ENCODE measurements around the gene FILIP1L. TPM values are rescaled to one million over a fixed set of nuclear protein-coding genes. Genes with fewer than 3 reads are reported as not detected.

Gene FILIP1L
- total RNA-seq, 4 donors from 2014 or later, result 113 to 149 (median 122) TPM

GRCh38 chr3:99808163-99808794 lies 306.0 kb downstream of the FILIP1L start:
- Histone ChIP-seq H3K4me1 (peaks cover 0 to 4% (median 0%) of the 10 kb centered on the region in 3 donors), H3K4me3 (no peak overlapping the region), H3K27me3 (no peaks in the 10 kb centered on the region), H3K27ac (no peak overlapping the region), H3K9me3 (peaks cover 0 to 13% (median 0%) of the 10 kb centered on the region in 3 donors), H3K36me3 (no peaks in the 10 kb centered on the region)
- WGBS, 2 donors (ENCODE audit: low coverage in 1 of 2), result 40 to 57% methylated on average over 1 to 4 of the region's 4 CpGs
- peak; percentile 44 for ATAC-seq
- TF ChIP-seq POLR2AphosphoS5 (IDR thresholded peaks at IDR 0.05) (no peak), CTCF (IDR thresholded peaks at IDR 0.05) (peak; percentile 62 to 81 (median 69))

GRCh38 chr3:99805160-99805559 lies 309.1 kb downstream of the FILIP1L start:
- Histone ChIP-seq H3K4me3 (no peak overlapping the region), H3K36me3 (no peaks in the 10 kb centered on the region), H3K9me3 (peaks cover 0 to 13% (median 0%) of the 10 kb centered on the region in 3 donors), H3K4me1 (peaks cover 0 to 4% (median 0%) of the 10 kb centered on the region in 3 donors), H3K27ac (no peak overlapping the region), H3K27me3 (no peaks in the 10 kb centered on the region)
- WGBS, 2 donors (ENCODE audit: low coverage in 1 of 2), result 86 to 100% methylated on average over 1 of the region's 2 CpGs
- no peak for ATAC-seq
- no peak for TF ChIP-seq EP300 (IDR thresholded peaks at IDR 0.05)
- no peak for TF ChIP-seq POLR2AphosphoS5 (IDR thresholded peaks at IDR 0.05)
- no peak for TF ChIP-seq POLR2A (IDR thresholded peaks at IDR 0.05)
- no peak for TF ChIP-seq CTCF (IDR thresholded peaks at IDR 0.05)

- no peak for TF ChIP-seq EP300 (IDR thresholded peaks at IDR 0.05)
- TF ChIP-seq POLR2A (IDR thresholded peaks at IDR 0.05), result no peak
- no peak for TF ChIP-seq CTCF (IDR thresholded peaks at IDR 0.05)
- no peak for TF ChIP-seq POLR2AphosphoS5 (IDR thresholded peaks at IDR 0.05)
- H3K27ac ChIP-seq, result no peak overlapping the region
- H3K4me3 ChIP-seq, result no peak overlapping the region
- peaks cover 0 to 4% (median 0%) of the 10 kb centered on the region in 3 donors for H3K4me1 ChIP-seq
- no peaks in the 10 kb centered on the region for H3K36me3 ChIP-seq
- H3K9me3 ChIP-seq, result peaks cover 0 to 13% (median 0%) of the 10 kb centered on the region in 3 donors
- no peaks in the 10 kb centered on the region for H3K27me3 ChIP-seq
- 57 to 64% methylated on average over 1 of the region's 1 CpG for WGBS, 2 donors (ENCODE audit: low coverage in 1 of 2)
- no peak for ATAC-seq
Observed at GRCh38 chr3:99803297-99803696, 311.0 kb downstream of the FILIP1L start.

GRCh38 chr3:99799422-99799821 lies 314.9 kb downstream of the FILIP1L start:
- no peak overlapping the region for H3K27ac ChIP-seq
- no peaks in the 10 kb centered on the region for H3K27me3 ChIP-seq
- WGBS, 2 donors (ENCODE audit: low coverage in 1 of 2), result 79 to 83% methylated on average over 2 to 3 of the region's 4 CpGs
- TF ChIP-seq CTCF (IDR thresholded peaks at IDR 0.05) (no peak), POLR2AphosphoS5 (IDR thresholded peaks at IDR 0.05) (no peak), EP300 (IDR thresholded peaks at IDR 0.05) (no peak), POLR2A (IDR thresholded peaks at IDR 0.05) (no peak)
- no peaks in the 10 kb centered on the region for H3K4me1 ChIP-seq
- ATAC-seq, result no peak
- H3K4me3 ChIP-seq, result no peak overlapping the region
- H3K9me3 ChIP-seq, result no peaks in the 10 kb centered on the region
- peaks cover 0 to 9% of the 10 kb centered on the region in 2 donors for H3K36me3 ChIP-seq

- Histone ChIP-seq H3K9me3 (no peaks in the 10 kb centered on the region), H3K4me1 (no peaks in the 10 kb centered on the region), H3K36me3 (peaks cover 0 to 13% of the 10 kb centered on the region in 2 donors), H3K4me3 (no peak overlapping the region), H3K27me3 (no peaks in the 10 kb centered on the region), H3K27ac (no peak overlapping the region)
- TF ChIP-seq POLR2A (IDR thresholded peaks at IDR 0.05) (no peak), CTCF (IDR thresholded peaks at IDR 0.05) (no peak), POLR2AphosphoS5 (IDR thresholded peaks at IDR 0.05) (no peak), EP300 (IDR thresholded peaks at IDR 0.05) (no peak)
- no peak for ATAC-seq
- 84 to 100% methylated on average over 1 to 10 of the region's 15 CpGs for WGBS, 2 donors (ENCODE audit: low coverage in 1 of 2)
Observed at GRCh38 chr3:99795573-99795972, 318.7 kb downstream of the FILIP1L start.
